ENCODE results near the gene HUNK.

The HUNK gene

GRCh38 chr21:31974454-31974985 is 101.7 kb downstream of the HUNK start:
- in situ Hi-C loops (cut with MboI; ENCODE audit: low pct_unique_long_range_greater_than_20kb, low sequenced_read_pairs, unreplicated experiment), result no loop called here
- DNase-seq (ENCODE audit: low spot score), result no peak
- TF ChIP-seq CTCF (IDR thresholded peaks at IDR 0.05; ENCODE audit: extremely low read depth, insufficient read depth, missing control alignments), result no peak

- no peak for TF ChIP-seq CTCF (IDR thresholded peaks at IDR 0.05; ENCODE audit: extremely low read depth, insufficient read depth, missing control alignments)
- DNase-seq (ENCODE audit: low spot score), result no peak
- in situ Hi-C loops (cut with MboI; ENCODE audit: low pct_unique_long_range_greater_than_20kb, low sequenced_read_pairs, unreplicated experiment), result no loop called here
Measured at GRCh38 chr21:31975491-31975890, 102.7 kb downstream of the HUNK start.

- TF ChIP-seq CTCF (IDR thresholded peaks at IDR 0.05; ENCODE audit: extremely low read depth, insufficient read depth, missing control alignments), result no peak
- in situ Hi-C loops (cut with MboI; ENCODE audit: low pct_unique_long_range_greater_than_20kb, low sequenced_read_pairs, unreplicated experiment), result no loop called here
- no peak for DNase-seq (ENCODE audit: low spot score)
Measured at GRCh38 chr21:31977816-31978215, 105.0 kb downstream of the HUNK start.

GRCh38 chr21:31983120-31983519 is 110.3 kb downstream of the HUNK start:
- no peak for TF ChIP-seq CTCF (IDR thresholded peaks at IDR 0.05; ENCODE audit: extremely low read depth, insufficient read depth, missing control alignments)
- no peak for DNase-seq (ENCODE audit: low spot score)
- in situ Hi-C loops (cut with MboI; ENCODE audit: low pct_unique_long_range_greater_than_20kb, low sequenced_read_pairs, unreplicated experiment), result no loop called here

- in situ Hi-C loops (cut with MboI; ENCODE audit: low pct_unique_long_range_greater_than_20kb, low sequenced_read_pairs, unreplicated experiment), result no loop called here
- no peak for DNase-seq (ENCODE audit: low spot score)
- TF ChIP-seq CTCF (IDR thresholded peaks at IDR 0.05; ENCODE audit: extremely low read depth, insufficient read depth, missing control alignments), result no peak
Measured at GRCh38 chr21:31983554-31983953, 110.7 kb downstream of the HUNK start.

- in situ Hi-C loops (cut with MboI; ENCODE audit: low pct_unique_long_range_greater_than_20kb, low sequenced_read_pairs, unreplicated experiment), result no loop called here
- no peak for TF ChIP-seq CTCF (IDR thresholded peaks at IDR 0.05; ENCODE audit: extremely low read depth, insufficient read depth, missing control alignments)
- no peak for DNase-seq (ENCODE audit: low spot score)
Measured at GRCh38 chr21:31985398-31985797, 112.6 kb downstream of the HUNK start.
